HepG2 (cell line): ENCODE data around the gene LAMTOR2. TPM values are rescaled to one million over a fixed set of nuclear protein-coding genes. Genes with fewer than 3 reads are reported as not detected.

Experiments
- ATAC-seq: fragments of 200-7000 bp; cut with Tn5 transposase; 3 replicates; pipeline ENCODE4 v1.9.1; 2020; ENCODE audit warnings: mild to moderate bottlenecking, moderate library complexity
- BruUV-seq: library from RNA; stranded (reverse); fragments of 400-500 nt; replicated peaks from 2 replicates; lab custom pipeline; 2021; lab: Mats Ljungman, UMichigan
- CTCF ChIA-PET: fragments of 300-600 bp; formaldehyde crosslinking; extraction: SDS; loops from one replicate; lab custom pipeline; 2021; ENCODE audit warnings: low total read pairs, inconsistent platforms, low intra/inter-chr PET ratio; lab: Yijun Ruan, JAX
- POLR2A ChIA-PET: fragments of 350-600 bp; sonication (Branson Sonifier 250); formaldehyde crosslinking; loops from one replicate; lab custom pipeline; 2020; ENCODE audit warnings: antibody characterized with exemption, inconsistent platforms; lab: Yijun Ruan, JAX
- DNase-seq: peaks from one replicate; pipeline ENCODE4 v3.0.0-alpha.2; 2015; ENCODE audit warnings: low spot score
- FAIRE-seq: peaks from 3 replicates; lab custom pipeline; 2011; peaks lifted over from hg19 to GRCh38; lab: Jason Lieb, UNC
- H2AFZ ChIP-seq: one replicate; pipeline ENCODE4 v1.6.1; 2011; ENCODE audit warnings: low read length, inconsistent platforms
- H3K27ac ChIP-seq: fragments of 300-600 bp; 3 replicates; pipeline ENCODE4 v1.8.0; 2011; ENCODE audit warnings: mixed run types, mild to moderate bottlenecking, mixed read lengths, low read length, inconsistent platforms; ENCODE audit not compliant: insufficient read depth; ENCODE audit errors: extremely low read length
- H3K27me3 ChIP-seq, 2 experiments: fragments of 200-600 bp in 1 of 2; 2 replicates in 1 of 2; 3 replicates in 1 of 2; pipeline versions ENCODE4 v1.6.0 to v1.8.0; 2011; ENCODE audit warnings: low read length in 2 of 2, mild to moderate bottlenecking in 2 of 2, moderate library complexity in 2 of 2, inconsistent platforms in 1 of 2; ENCODE audit not compliant: insufficient read depth in 2 of 2, control insufficient read depth in 1 of 2
- H3K36me3 ChIP-seq, 2 experiments: fragments of 200-600 bp in 1 of 2; replicated peaks in 1 of 2; 2 replicates in 1 of 2; 3 replicates in 1 of 2; pipeline versions ENCODE4 v1.5.1 to v1.8.0; 2011; ENCODE audit warnings: low read length in 2 of 2, inconsistent platforms in 1 of 2; ENCODE audit not compliant: insufficient read depth in 2 of 2, control insufficient read depth in 1 of 2
- H3K4me1 ChIP-seq: 2 replicates; pipeline ENCODE4 v1.5.1; 2012; ENCODE audit warnings: low read length, inconsistent platforms; ENCODE audit not compliant: insufficient read depth
- H3K4me2 ChIP-seq: 2 replicates; pipeline ENCODE4 v1.6.0; 2011; ENCODE audit warnings: low read depth, low read length, inconsistent platforms
- H3K4me3 ChIP-seq, 3 experiments: fragments of 200-600 bp in 1 of 3; sonication (generic), shearing (Covaris generic) in 1 of 3; replicated peaks in 1 of 3; 2 replicates each; pipeline ENCODE4 v1.5.1; 2011 to 2016; ENCODE audit warnings: low read length in 3 of 3, inconsistent platforms in 2 of 3, low read depth in 2 of 3, mild to moderate bottlenecking in 2 of 3, control low read depth in 1 of 3, mixed read lengths in 1 of 3; ENCODE audit not compliant: insufficient read depth in 1 of 3
- H3K79me2 ChIP-seq: one replicate; pipeline ENCODE4 v1.6.1; 2011; ENCODE audit warnings: low read length, inconsistent platforms; ENCODE audit not compliant: insufficient read depth
- H3K9ac ChIP-seq: 2 replicates; pipeline ENCODE4 v1.6.0; 2011; ENCODE audit warnings: mild to moderate bottlenecking, low read depth, low read length, inconsistent platforms; ENCODE audit not compliant: insufficient read depth
- H3K9me3 ChIP-seq: 2 replicates; pipeline ENCODE4 v1.5.1; 2012; ENCODE audit warnings: mild to moderate bottlenecking, low read length
- H4K20me1 ChIP-seq: 2 replicates; pipeline ENCODE4 v1.6.0; 2011; ENCODE audit warnings: inconsistent platforms, mild to moderate bottlenecking, low read length, moderate library complexity; ENCODE audit not compliant: insufficient read depth
- DZIP1 ChIP-seq: sonication (generic); formaldehyde crosslinking; IDR thresholded peaks from 2 replicates; pipeline ENCODE4 v1.5.0; 2020; ENCODE audit warnings: mild to moderate bottlenecking, missing genetic modification reagents
- GATAD2A ChIP-seq: IDR thresholded peaks from 2 replicates; pipeline ENCODE4 v1.6.1; 2016
- HINFP ChIP-seq: sonication (generic); formaldehyde crosslinking; IDR thresholded peaks from 2 replicates; pipeline ENCODE4 v1.4.0; 2020; ENCODE audit warnings: low read depth, mild to moderate bottlenecking, missing genetic modification reagents
- KDM5B ChIP-seq: sonication (generic); formaldehyde crosslinking; IDR thresholded peaks from 2 replicates; pipeline ENCODE4 v1.4.0; 2020; ENCODE audit warnings: missing genetic modification reagents, mild to moderate bottlenecking, borderline replicate concordance
- KLF11 ChIP-seq: IDR thresholded peaks from 2 replicates; pipeline ENCODE4 v1.6.1; 2016; ENCODE audit warnings: missing compliant biosample characterization
- NPAS2 ChIP-seq: sonication (generic); formaldehyde crosslinking; IDR thresholded peaks from 2 replicates; pipeline ENCODE4 v1.8.0; 2022; ENCODE audit warnings: mild to moderate bottlenecking, missing genetic modification reagents, borderline replicate concordance
- NR2F2 ChIP-seq: IDR thresholded peaks from 2 replicates; pipeline ENCODE4 v1.6.1; 2012; ENCODE audit warnings: low read depth, inconsistent platforms, borderline replicate concordance
- PLRG1 ChIP-seq: fragments of 450-650 bp; conservative IDR thresholded peaks from 2 replicates; pipeline ENCODE4 v1.6.1; 2016
- RXRB ChIP-seq: IDR thresholded peaks from 2 replicates; pipeline ENCODE4 v1.6.1; 2016; ENCODE audit warnings: borderline replicate concordance, missing genetic modification reagents, missing compliant biosample characterization
- SKI ChIP-seq: fragments of 450-650 bp; IDR thresholded peaks from one replicate; pipeline ENCODE4 v1.6.1; 2018; ENCODE audit warnings: mild to moderate bottlenecking; ENCODE audit not compliant: partially characterized antibody
- SRF ChIP-seq: IDR thresholded peaks from 2 replicates; pipeline ENCODE4 v1.6.1; 2011; ENCODE audit warnings: mild to moderate bottlenecking, low read depth, low read length, moderate library complexity
- TEAD2 ChIP-seq: sonication (generic); formaldehyde crosslinking; IDR thresholded peaks from 2 replicates; pipeline ENCODE4 v1.9.0; 2021; ENCODE audit warnings: missing genetic modification reagents
- ZNF281 ChIP-seq: sonication (generic); formaldehyde crosslinking; IDR thresholded peaks from 2 replicates; pipeline ENCODE4 v1.4.0; 2020; ENCODE audit warnings: missing genetic modification reagents, borderline replicate concordance
- ZNF747 ChIP-seq: sonication (generic); formaldehyde crosslinking; IDR thresholded peaks from 2 replicates; pipeline ENCODE4 v1.8.1; 2023; ENCODE audit warnings: missing genetic modification reagents, mild to moderate bottlenecking, borderline replicate concordance
- ZNF841 ChIP-seq: sonication (generic); formaldehyde crosslinking; IDR thresholded peaks from 2 replicates; pipeline ENCODE4 v1.8.1; 2023; ENCODE audit warnings: missing genetic modification reagents, borderline replicate concordance
- ZSCAN25 ChIP-seq: sonication (generic); formaldehyde crosslinking; IDR thresholded peaks from 2 replicates; pipeline ENCODE4 v1.8.0; 2022; ENCODE audit warnings: mild to moderate bottlenecking, missing genetic modification reagents
- WGBS: methylation state at CpG from one replicate; pipeline ENCODE4 v1.1.6; 2017; ENCODE audit warnings: low lambda C conversion rate; 5-methylcytosine and 5-hydroxymethylcytosine counted together
- in situ Hi-C: cut with HindIII; loops from 2 replicates; pipeline ENCODE4 v1.10.0; 2017; ENCODE audit warnings: low pct_unique_long_range_greater_than_20kb; ENCODE audit not compliant: extremely low pct_ligation_motif_present
- intact Hi-C: fragments of 100-400 bp; cut with micrococcal nuclease; formaldehyde crosslinking; loops from one replicate; pipeline ENCODE4 v1.10.0; 2022; ENCODE audit not compliant: unreplicated experiment
- polyA plus RNA-seq, 8 experiments: library from polyadenylated mRNA; depleted of rRNA in 3 of 8; stranded (reverse) in 7 of 8; unstranded in 1 of 8; fragments of >200 nt; fragmentation: Illumina TruSeq in 4 of 8; extraction: Trizol in 4 of 8; gene quantifications; 2 replicates each; pipeline versions ENCODE4 v1.2.1 to v1.2.3, GENCODE V29; 2011 to 2016; ENCODE audit warnings: low read depth in 4 of 8, missing spikeins in 1 of 8, mixed read lengths in 1 of 8; ENCODE audit not compliant: insufficient read depth in 1 of 8
- total RNA-seq, 5 experiments: library from RNA; depleted of rRNA; stranded (reverse); fragments of >200 nt; fragmentation: Illumina TruSeq; extraction: Trizol; gene quantifications; 2 replicates each; pipeline ENCODE4 v1.2.3, GENCODE V29; 2016; ENCODE audit warnings: low read depth in 1 of 5
- TF ChIP-seq, protein P1 (sequence below): sonication (generic); formaldehyde crosslinking; IDR thresholded peaks from 2 replicates; pipeline ENCODE4 v1.5.0; 2020; ENCODE audit warnings: missing genetic modification reagents

Gene LAMTOR2
- total and polyA plus RNA-seq, 2 of the 13 experiments (the other 11 are each of a cell fraction or from before 2014, with no cell fraction given) = 36.5 to 66.4 TPM

DNA sequence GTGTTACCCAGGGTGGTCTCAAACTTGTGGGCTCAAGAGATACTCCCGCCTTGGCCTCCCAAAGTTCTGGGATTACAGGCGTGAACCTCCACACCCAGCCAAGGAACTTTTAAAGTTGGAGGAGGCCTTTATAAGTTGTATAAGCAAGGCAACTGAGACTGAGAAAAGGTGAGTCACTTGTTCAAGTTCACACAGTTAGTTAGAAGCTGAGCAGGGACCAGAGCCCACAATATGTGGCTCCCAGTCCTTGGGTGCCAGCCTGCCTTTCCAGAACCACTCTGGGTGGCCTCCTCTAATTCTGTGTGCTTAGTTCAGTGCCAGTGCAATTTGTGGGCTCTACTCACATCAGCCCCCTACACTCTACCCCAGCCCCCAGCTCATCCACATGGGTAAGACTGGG lies 10.0 kb downstream of the LAMTOR2 start:
- Histone ChIP-seq H3K27ac (no peak overlapping the region), H3K9me3 (no peaks in the 10 kb centered on the region), H4K20me1 (no peaks in the 10 kb centered on the region), H3K36me3 (no peaks in the 10 kb centered on the region), H3K4me2 (no peak overlapping the region), H3K4me3 (no peak overlapping the region), H3K27me3 (no peaks in the 10 kb centered on the region), H2AFZ (no peak overlapping the region), H3K79me2 (no peaks in the 10 kb centered on the region), H3K9ac (no peak overlapping the region), H3K4me1 (peaks cover 39% of the 10 kb centered on the region)
- FAIRE-seq (no peak), DNase-seq (no peak), ATAC-seq (no peak)
- CTCF ChIA-PET = no interaction called here
- no TSS peak for BruUV-seq
- WGBS = 71% methylated on average over 2 of the region's 2 CpGs
- in situ Hi-C loops (loop anchor here (10.0 kb wide), 1 partner anchor 120 kb away; the partner anchor contains the start of gene RXFP4), intact Hi-C loops (loop anchor here (10.0 kb wide), 1 partner anchor 60 kb away; no protein-coding TSS in a partner anchor)
- POLR2A ChIA-PET = interaction anchor here (1.2 to 2.4 kb wide), 2 partner anchors 124 to 130 kb away, joined by 7 to 9 read pairs; partner anchors contain the start of gene KHDC4
- no peak for TF ChIP-seq HINFP
- no peak for TF ChIP-seq NPAS2 (CRISPR knock-in tag)
- TF ChIP-seq PLRG1 = no peak
- TF ChIP-seq TEAD2 (CRISPR knock-in tag) = no peak
- TF ChIP-seq GATAD2A (CRISPR knock-in tag) = no peak
- TF ChIP-seq, protein P1, sequence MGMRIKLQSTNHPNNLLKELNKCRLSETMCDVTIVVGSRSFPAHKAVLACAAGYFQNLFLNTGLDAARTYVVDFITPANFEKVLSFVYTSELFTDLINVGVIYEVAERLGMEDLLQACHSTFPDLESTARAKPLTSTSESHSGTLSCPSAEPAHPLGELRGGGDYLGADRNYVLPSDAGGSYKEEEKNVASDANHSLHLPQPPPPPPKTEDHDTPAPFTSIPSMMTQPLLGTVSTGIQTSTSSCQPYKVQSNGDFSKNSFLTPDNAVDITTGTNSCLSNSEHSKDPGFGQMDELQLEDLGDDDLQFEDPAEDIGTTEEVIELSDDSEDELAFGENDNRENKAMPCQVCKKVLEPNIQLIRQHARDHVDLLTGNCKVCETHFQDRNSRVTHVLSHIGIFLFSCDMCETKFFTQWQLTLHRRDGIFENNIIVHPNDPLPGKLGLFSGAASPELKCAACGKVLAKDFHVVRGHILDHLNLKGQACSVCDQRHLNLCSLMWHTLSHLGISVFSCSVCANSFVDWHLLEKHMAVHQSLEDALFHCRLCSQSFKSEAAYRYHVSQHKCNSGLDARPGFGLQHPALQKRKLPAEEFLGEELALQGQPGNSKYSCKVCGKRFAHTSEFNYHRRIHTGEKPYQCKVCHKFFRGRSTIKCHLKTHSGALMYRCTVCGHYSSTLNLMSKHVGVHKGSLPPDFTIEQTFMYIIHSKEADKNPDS = no peak
- TF ChIP-seq NR2F2 = no peak
- no peak for TF ChIP-seq DZIP1 (CRISPR knock-in tag)
- no peak for TF ChIP-seq RXRB (CRISPR knock-in tag)
- TF ChIP-seq SRF = no peak
- no peak for TF ChIP-seq SKI
- no peak for TF ChIP-seq ZNF747 (CRISPR knock-in tag)
- no peak for TF ChIP-seq KDM5B (CRISPR knock-in tag)
- no peak for TF ChIP-seq ZNF281 (CRISPR knock-in tag)
- no peak for TF ChIP-seq ZSCAN25 (CRISPR knock-in tag)
- TF ChIP-seq ZNF841 (CRISPR knock-in tag) = no peak
- TF ChIP-seq KLF11 (CRISPR knock-in tag) = no peak
